GM23248 (cell line): ENCODE data around the gene STK16.

Experiments
- EZH2 ChIP-seq: fragments of 200-600 bp; sonication (generic); IDR thresholded peaks from 2 replicates; pipeline ENCODE4 v1.6.1; 2018; ENCODE audit warnings: antibody characterized with exemption, mild to moderate bottlenecking; ENCODE audit not compliant: insufficient read depth, poor library complexity, severe bottlenecking
- EZH2phosphoT487 ChIP-seq: fragments of 200-600 bp; sonication (generic); IDR thresholded peaks from 2 replicates; pipeline ENCODE4 v1.6.1; 2018; ENCODE audit warnings: antibody characterized with exemption, moderate library complexity, mild to moderate bottlenecking, low read depth; ENCODE audit not compliant: insufficient read depth

- TF ChIP-seq EZH2 (no peak), EZH2phosphoT487 (no peak)
Measured at GRCh38 chr2:219230059-219230540, 15.2 kb upstream of the STK16 start.
